GM23248 (cell line): ENCODE data around the gene PRKCQ.

Experiments
- EZH2 ChIP-seq: fragments of 200-600 bp; sonication (generic); IDR thresholded peaks from 2 replicates; pipeline ENCODE4 v1.6.1; 2018; ENCODE audit warnings: antibody characterized with exemption, mild to moderate bottlenecking; ENCODE audit not compliant: insufficient read depth, poor library complexity, severe bottlenecking
- EZH2phosphoT487 ChIP-seq: fragments of 200-600 bp; sonication (generic); IDR thresholded peaks from 2 replicates; pipeline ENCODE4 v1.6.1; 2018; ENCODE audit warnings: antibody characterized with exemption, moderate library complexity, mild to moderate bottlenecking, low read depth; ENCODE audit not compliant: insufficient read depth

DNA sequence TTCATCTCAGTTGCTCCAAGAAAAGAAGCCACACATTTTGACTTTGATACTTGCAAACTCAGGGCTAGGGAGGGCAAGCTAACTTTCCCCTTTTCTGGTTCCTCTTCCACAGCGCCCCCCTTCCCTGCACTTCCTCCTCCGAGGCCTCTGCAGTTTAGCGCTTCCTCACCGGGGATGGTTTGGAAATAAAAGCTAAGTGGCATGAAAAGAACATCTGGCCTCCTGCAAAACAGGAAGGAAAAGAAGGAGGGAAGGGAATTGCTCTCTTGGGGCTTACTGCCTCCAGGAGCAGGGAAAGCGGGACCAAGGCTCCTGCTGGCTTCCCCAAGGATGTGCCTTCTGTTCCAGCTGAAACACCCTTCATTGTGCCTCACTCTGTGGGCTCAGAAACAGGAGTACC lies 42.3 kb downstream of the PRKCQ start:
- TF ChIP-seq EZH2 = no peak
- no peak for TF ChIP-seq EZH2phosphoT487
